Fibroblast of skin of left biceps (primary cell): Measurements from ENCODE around the gene PRCP.
A peak's percentile ranks its signal among the peaks of the same experiment; 100 is the strongest.

Experiments
- DNase-seq, 2 experiments: peaks; one replicate each; pipeline ENCODE4 v3.0.0-alpha.2; 2013; ENCODE audit warnings: low read depth in 2 of 2

PRCP gene

DNA sequence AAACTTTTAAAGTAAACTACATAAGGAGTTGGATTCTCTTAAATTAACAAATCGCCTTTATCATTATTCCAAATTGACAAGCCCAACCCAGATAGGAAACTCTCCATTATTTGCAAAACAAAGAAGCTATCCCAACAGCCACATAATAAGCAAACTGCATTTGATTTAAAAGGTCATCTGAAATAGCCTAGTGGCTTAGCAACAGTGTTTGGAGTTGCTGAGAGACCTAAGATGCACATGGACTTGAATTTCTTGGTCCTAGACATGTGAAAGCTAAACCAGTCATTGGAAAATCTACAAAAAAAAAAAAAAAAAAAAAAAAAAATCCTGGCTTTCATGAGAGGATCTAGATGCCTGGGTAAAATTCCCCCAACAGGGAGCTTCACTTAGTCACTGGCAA, 69.5 kb downstream of the PRCP start:
- DNase-seq = no peak

DNA sequence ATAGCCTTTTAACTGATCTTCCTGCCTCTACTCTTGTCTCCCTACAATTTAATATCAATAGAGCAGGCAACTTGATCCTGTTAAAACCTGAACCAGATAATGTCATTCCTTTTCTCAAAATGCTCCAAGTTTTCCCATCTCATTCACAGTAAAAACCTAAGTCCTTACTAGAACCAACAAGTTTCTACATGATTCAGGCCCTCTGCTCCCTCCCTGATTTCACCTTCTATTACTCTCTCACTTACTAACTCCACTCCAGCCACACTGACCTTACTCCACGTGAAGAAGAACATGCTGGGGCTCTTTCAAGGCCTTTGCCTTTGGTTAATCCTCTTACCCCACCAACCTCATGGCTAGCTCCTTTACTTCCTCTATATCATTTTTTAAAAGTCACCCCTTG, 71.1 kb downstream of the PRCP start:
- DNase-seq = no peak

DNA sequence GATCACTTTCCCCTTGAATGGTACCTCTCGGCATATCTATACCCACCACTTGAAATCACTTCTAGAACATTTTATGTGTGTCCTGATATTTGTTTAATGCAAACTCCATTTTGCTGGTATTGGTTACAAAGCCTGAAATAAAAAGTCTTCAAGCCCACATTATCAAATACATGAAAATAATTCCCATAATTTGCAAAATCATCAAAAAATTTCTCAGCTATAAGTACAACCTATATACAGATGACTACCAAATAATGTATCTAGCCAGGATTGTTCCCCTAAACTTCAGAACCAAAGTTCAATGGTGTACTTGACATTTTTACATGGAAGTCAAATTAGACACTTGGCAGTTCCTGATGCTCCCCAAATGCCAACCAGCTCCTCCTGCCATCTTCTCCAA, 71.8 kb downstream of the PRCP start:
- no peak for DNase-seq

- peak in 1 of 2 experiments; percentile 1 for DNase-seq
Measured at GRCh38 chr11:82826526-82826925, 73.7 kb downstream of the PRCP start.

DNA sequence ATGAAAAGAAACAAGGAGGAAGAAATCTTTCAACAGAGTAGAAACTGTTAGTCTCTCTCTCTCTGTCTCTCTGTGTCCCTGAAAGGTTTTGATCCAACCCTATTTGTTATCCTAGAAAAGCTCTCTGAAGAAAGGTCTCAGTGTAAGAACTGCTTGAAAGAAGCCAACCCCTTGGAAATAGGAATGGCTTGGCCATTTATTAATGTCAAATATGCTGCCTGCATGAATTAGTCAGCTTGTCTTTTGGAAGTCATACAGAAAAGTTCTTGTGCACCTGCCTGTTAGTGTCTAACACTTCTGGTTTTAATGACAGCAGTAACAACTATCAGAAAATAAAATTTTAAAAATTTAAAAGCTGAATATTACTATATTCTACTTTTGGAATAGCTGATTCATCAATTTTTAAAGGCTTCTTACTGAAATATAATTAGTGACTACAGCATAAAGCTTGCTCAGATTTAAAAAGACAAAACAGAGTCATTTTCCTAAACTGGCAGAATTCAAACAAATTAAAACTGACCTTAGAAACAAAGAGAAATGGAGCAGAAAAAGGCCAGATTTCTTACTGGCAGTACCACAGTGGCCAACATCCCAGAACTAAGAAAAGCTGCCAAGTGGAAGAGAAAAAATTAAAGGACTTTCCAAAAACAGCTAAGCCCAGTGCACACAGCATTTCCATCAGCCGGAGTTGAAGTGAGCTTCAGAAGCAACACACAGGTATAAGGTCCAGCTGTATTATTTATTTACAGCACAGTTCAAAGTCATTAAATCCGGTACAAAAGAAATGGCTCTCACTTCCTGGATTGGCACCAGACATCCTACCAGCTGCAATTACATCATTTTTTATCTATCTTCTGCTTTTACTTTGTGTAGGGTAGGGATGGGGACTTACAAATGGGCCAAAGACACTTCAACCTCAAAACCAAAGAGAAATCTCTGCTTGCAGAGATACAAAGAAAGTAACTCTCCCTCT, 76.3 kb downstream of the PRCP start:
- DNase-seq = no peak

GRCh38 chr11:82818409-82819043, 81.7 kb downstream of the PRCP start:
- no peak for DNase-seq

DNA sequence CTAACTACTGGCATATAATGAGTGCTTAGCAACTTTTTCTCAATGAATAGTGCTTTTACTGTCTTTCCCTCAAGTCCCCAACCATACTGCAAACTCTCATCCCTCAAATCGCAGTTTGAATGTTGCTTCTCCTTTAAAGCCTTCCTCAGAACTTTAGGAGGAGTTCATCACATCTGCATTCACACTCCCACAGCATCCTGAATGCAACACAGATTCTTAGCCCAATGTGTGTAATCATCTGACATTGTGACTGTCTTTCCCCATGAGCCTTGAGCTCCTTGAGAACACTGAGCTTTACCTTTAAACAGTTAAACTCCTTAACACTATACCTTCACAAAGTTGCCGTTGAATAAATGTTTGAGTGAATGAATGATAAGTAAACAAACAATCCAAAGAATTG, 84.8 kb downstream of the PRCP start:
- DNase-seq = no peak

GRCh38 chr11:82814379-82814778, 85.9 kb downstream of the PRCP start:
- DNase-seq = no peak

DNA sequence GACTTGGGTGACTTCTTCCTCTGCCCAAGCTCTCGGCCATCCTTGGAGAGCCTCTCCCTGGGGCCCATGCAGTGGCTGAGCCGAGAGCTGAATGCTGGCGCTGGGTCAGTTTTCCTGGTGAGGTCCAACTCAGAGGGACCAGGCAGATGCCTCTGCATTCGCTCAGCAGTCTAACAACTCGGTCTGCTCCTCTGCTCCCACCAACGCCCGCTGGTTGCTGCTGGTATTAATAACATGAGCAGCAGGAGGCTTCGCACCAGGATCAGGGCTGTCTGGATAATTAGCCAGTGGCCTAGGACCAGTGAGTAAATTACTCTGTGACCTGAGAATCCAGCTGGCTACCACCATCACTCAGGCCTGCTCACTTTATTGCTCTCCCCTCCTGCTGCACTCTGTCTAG, 88.9 kb downstream of the PRCP start:
- no peak for DNase-seq

GRCh38 chr11:82810738-82811137, 89.5 kb downstream of the PRCP start:
- no peak for DNase-seq

GRCh38 chr11:82810326-82810725, 89.9 kb downstream of the PRCP start:
- DNase-seq = no peak

- DNase-seq = no peak
Measured at GRCh38 chr11:82807646-82808045, 92.6 kb downstream of the PRCP start.

- no peak for DNase-seq
Measured at GRCh38 chr11:82802710-82803109, 97.5 kb downstream of the PRCP start.

- DNase-seq = no peak
Measured at GRCh38 chr11:82796998-82797961, 103.0 kb downstream of the PRCP start.

GRCh38 chr11:82794490-82794889, 105.7 kb downstream of the PRCP start:
- no peak for DNase-seq

DNA sequence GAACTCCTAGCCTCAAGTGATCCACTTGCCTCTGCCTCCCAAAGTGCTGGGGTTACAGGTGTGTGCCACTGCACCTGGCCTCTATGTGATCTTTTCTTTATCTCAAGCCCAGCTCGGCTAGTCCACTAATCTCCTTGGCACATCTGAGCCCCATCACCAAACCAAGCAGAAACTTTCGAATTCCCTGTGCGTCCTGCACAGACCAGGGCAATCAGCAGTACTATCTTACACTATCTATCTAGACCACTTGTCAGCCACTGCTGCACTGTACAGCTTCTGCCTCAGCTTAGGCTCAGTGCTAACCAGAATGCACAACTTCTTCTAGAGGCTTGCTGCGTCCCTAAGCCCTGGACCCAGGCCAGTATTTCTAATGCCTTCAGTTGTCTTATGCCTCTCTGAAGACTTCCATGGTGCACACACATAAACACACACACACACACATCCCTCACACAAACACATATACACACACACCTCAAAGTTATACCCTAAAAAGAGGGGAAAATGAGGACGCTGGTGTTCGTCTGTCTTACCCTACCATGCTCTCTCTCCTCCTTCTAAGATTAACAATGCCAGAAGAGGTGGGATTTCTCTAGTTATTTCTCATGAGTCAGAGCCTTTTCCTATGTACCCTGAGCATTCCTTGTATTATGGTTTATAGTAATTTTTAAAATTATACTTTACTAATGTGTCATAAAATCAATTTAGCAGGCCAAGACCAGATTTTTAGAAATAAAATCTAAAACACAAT, 107.2 kb downstream of the PRCP start:
- DNase-seq = no peak

DNA sequence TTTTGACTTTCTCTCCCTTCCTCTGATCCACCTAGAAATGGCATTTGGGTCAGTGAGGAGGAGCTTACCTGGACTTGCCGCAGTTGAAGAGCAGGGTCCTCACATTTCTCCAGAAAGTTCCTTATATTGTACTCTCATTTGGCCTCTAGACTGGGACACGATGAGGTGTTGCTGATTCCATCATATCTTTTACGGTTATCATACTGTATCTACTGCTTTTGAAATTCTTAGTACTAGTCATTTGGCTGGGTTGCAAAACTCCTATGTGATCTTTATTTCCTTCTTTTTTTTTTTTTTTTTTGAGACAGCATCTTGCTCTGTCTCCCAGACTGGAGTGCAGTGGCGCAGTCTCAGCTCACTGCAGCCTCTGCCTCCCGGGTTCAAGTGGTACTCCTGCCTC, 107.9 kb downstream of the PRCP start:
- DNase-seq = no peak

GRCh38 chr11:82791779-82792178, 108.5 kb downstream of the PRCP start:
- no peak for DNase-seq

- no peak for DNase-seq
Measured at GRCh38 chr11:82790723-82791484, 109.3 kb downstream of the PRCP start.

DNA sequence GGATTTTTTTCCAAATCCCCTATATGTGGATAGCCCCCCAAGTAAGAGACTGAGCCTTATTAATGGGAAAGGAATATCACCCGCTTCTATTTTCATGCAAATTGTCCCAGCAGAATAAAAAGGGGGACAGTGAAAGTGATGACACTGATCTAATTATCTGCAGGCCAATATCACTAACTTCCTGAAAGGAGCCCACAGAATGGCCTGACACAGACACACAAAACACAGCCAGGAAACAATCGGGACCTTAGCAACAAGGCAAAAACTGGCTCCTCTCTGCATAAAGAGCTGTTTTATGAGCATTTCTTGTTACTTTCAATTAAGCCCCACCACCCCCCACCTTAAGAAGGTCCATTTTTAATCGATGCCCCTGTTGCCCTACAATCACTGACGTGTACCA, 112.2 kb downstream of the PRCP start:
- DNase-seq = no peak

DNA sequence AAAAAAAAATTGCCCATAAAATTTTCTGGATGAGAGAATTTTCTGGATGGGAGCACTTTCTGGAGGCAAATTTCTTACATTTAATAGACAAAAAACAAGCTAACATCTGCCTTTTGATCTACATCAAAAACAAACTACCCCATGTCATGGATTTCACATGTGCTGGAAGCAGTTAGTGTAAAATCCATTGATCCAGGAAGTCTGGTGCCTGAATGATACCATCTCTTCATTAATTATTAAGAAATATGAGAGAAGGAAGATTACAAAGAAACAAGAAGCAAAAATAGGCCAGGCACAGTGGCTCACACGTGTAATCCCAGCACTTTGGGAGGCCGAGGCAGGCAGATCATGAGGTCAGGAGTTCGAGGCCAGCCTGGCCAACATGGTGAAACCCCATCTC, 113.4 kb downstream of the PRCP start:
- DNase-seq = no peak
